ENCODE measurements around the gene OLFM3.

The OLFM3 gene

DNA sequence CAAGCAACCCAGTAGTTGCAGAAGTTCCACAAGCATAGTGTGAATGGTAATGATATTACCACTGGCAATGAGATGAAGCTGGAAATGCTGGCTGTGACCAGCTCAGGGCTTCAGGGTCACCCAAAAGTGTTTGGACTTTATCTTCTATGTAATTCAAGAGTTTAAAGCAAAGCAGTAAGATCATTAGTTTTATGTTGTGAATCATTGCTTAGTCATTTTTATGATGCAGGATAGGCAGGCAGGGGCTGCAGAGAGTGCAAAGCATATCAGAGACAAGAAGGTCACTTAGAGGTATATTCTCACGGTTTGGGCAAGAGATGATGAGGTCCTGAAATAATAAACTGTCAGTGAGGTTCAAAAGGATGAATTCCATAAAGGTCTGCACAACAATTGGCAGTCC is 147.4 kb downstream of the OLFM3 start:
- no peak for DNase-seq (ENCODE audit: low spot score)

DNA sequence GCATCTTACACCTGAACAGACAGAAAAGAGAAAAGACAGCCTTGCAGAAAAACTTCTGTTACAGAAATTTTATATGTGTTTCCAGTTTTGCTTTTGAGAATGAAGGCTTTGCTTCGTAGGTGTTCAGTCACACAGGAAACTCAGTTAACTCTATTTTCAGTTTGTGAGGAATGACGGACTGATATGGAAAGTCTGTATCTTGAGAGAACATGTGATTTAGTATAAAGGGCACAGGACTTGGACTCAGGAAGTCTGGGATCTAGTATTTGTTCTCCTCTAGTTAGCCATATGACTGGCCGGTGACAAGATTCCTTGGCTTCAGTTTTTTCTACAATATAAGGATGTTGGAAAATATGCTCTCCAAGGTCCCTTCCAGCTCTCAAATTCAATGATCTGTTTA is 149.1 kb downstream of the OLFM3 start:
- no peak for DNase-seq (ENCODE audit: low spot score)

- no peak for DNase-seq (ENCODE audit: low spot score)
Observed at GRCh38 chr1:101846820-101847219, 149.9 kb downstream of the OLFM3 start.

GRCh38 chr1:101843160-101843559 is 153.6 kb downstream of the OLFM3 start:
- DNase-seq (ENCODE audit: low spot score), result no peak

- no peak for DNase-seq (ENCODE audit: low spot score)
Observed at GRCh38 chr1:101841824-101842223, 154.9 kb downstream of the OLFM3 start.

- no peak for DNase-seq (ENCODE audit: low spot score)
Observed at GRCh38 chr1:101835988-101836387, 160.7 kb downstream of the OLFM3 start.

GRCh38 chr1:101833312-101833711 is 163.4 kb downstream of the OLFM3 start:
- DNase-seq (ENCODE audit: low spot score), result no peak

- no peak for DNase-seq (ENCODE audit: low spot score)
Observed at GRCh38 chr1:101826416-101826815, 170.3 kb downstream of the OLFM3 start.

- peak; percentile 21 for DNase-seq (ENCODE audit: low spot score)
Observed at GRCh38 chr1:101820071-101820470, 176.7 kb downstream of the OLFM3 start.

DNA sequence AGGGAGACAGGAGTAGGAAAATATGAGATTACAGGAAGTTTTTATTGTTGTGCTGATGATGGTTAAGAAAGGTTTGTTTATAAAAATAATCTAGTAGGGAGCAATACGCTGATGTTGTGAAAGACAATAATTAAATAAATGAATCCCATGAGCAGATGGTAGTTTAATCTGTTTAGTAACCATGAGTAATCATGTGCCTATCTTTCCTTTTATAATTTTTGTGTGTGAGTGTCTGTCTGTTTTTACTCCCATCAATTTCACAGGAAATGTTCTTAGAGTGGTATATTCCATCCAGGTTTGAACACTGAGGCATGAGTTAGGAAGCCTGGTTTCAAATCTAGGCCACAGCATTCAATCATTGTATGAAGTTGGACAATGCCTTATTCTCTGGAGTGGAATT is 180.5 kb downstream of the OLFM3 start:
- no peak for DNase-seq (ENCODE audit: low spot score)

- no peak for DNase-seq (ENCODE audit: low spot score)
Observed at GRCh38 chr1:101798417-101798816, 198.3 kb downstream of the OLFM3 start.

GRCh38 chr1:101797722-101798121 is 199.0 kb downstream of the OLFM3 start:
- no peak for DNase-seq (ENCODE audit: low spot score)

DNA sequence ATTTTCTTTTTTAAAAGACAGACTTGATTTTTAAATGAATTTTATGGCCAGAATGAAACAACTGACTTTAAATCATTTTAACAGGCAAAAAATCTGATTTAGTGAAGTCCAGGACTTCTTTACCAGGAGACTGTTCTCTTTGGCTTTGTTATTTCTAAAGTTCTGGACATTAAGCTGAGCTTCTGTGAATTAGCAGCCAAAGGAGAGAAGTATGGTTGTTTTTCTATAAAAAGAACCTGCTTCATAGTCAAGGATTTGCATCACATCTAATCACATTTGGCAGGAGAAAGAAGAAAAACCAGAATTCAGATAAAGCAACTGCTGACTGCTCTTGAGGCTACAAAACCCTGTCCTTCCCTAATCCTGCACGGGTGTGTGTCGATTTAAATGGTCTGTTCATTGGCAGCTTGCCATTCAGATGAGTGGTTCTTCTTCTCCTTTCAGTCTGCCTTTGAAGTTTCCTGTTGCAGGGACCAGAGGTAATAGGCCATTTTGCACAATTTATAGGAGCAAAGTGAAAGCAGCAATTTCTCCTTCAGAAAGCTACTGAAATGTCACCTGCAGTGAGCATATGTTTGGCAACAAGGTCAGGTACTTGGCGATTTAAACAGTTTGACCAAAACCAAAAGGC is 215.4 kb downstream of the OLFM3 start:
- no peak for DNase-seq (ENCODE audit: low spot score)

- peak; percentile 1 for DNase-seq (ENCODE audit: low spot score)
Observed at GRCh38 chr1:101769520-101769919, 227.2 kb downstream of the OLFM3 start.

DNA sequence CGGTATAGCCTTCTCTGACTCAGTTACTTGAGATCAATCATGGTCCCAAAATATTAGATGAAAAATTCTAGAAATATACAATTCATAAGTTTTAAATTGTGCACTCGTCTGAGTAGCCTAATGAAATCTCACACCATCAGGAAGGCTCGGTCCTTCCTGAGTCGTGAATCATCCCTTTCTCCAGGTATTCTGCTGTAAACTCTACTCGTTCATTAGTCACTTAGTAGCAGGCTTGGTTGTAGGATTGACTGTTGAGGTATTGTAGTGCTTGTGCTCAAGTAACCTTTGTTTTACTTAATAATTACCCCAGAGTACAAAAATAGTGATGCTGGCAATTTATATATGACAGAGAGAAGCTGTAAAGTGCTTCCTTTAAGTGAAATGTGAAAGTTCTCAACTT is 238.7 kb downstream of the OLFM3 start:
- no peak for DNase-seq (ENCODE audit: low spot score)

GRCh38 chr1:101756411-101756810 is 240.3 kb downstream of the OLFM3 start:
- no peak for DNase-seq (ENCODE audit: low spot score)

Measured in GM03348 (cell line).